Measurements from ENCODE around the gene CRTAC1. TPM values are rescaled to one million over a fixed set of nuclear protein-coding genes. Genes with fewer than 3 reads are reported as not detected.

Gene CRTAC1
- total RNA-seq, 4 donors from 2014 or later: 0.48 to 1.1 (median 1.0) TPM

- no peak for ATAC-seq (ENCODE audit: low FRiP score)
- TF ChIP-seq CTCF (IDR thresholded peaks at IDR 0.05): no peak
- no peak for DNase-seq (ENCODE audit: low spot score)
Observed at GRCh38 chr10:97903128-97904017, 127.0 kb downstream of the CRTAC1 start.

GRCh38 chr10:97901381-97901780 is 129.0 kb downstream of the CRTAC1 start:
- no peak for TF ChIP-seq CTCF (IDR thresholded peaks at IDR 0.05)
- ATAC-seq (ENCODE audit: low FRiP score) (no peak), DNase-seq (ENCODE audit: low spot score) (no peak)

GRCh38 chr10:97898429-97898828 is 132.0 kb downstream of the CRTAC1 start:
- ATAC-seq (ENCODE audit: low FRiP score) (no peak), DNase-seq (ENCODE audit: low spot score) (no peak)
- no peak for TF ChIP-seq CTCF (IDR thresholded peaks at IDR 0.05)

GRCh38 chr10:97896756-97897358 is 133.6 kb downstream of the CRTAC1 start:
- no peak for ATAC-seq (ENCODE audit: low FRiP score)
- TF ChIP-seq CTCF (IDR thresholded peaks at IDR 0.05): no peak
- no peak for DNase-seq (ENCODE audit: low spot score)

- ATAC-seq (ENCODE audit: low FRiP score) (no peak), DNase-seq (ENCODE audit: low spot score) (no peak)
- no peak for TF ChIP-seq CTCF (IDR thresholded peaks at IDR 0.05)
Observed at GRCh38 chr10:97895915-97896314, 134.5 kb downstream of the CRTAC1 start.

GRCh38 chr10:97895084-97895483 is 135.3 kb downstream of the CRTAC1 start:
- ATAC-seq (ENCODE audit: low FRiP score): no peak
- DNase-seq (ENCODE audit: low spot score): no peak
- TF ChIP-seq CTCF (IDR thresholded peaks at IDR 0.05): no peak

- DNase-seq (ENCODE audit: low spot score) (no peak), ATAC-seq (ENCODE audit: low FRiP score) (no peak)
- no peak for TF ChIP-seq CTCF (IDR thresholded peaks at IDR 0.05)
Observed at GRCh38 chr10:97894092-97894491, 136.3 kb downstream of the CRTAC1 start.
